ENCODE measurements around the gene EGFL7. TPM values are rescaled to one million over a fixed set of nuclear protein-coding genes. Genes with fewer than 3 reads are reported as not detected.

EGFL7 gene
- total and polyA plus RNA-seq, 2 of the 13 experiments (the other 11 are each of a cell fraction or from before 2014, with no cell fraction given): 0.20 to 5.1 TPM

DNA sequence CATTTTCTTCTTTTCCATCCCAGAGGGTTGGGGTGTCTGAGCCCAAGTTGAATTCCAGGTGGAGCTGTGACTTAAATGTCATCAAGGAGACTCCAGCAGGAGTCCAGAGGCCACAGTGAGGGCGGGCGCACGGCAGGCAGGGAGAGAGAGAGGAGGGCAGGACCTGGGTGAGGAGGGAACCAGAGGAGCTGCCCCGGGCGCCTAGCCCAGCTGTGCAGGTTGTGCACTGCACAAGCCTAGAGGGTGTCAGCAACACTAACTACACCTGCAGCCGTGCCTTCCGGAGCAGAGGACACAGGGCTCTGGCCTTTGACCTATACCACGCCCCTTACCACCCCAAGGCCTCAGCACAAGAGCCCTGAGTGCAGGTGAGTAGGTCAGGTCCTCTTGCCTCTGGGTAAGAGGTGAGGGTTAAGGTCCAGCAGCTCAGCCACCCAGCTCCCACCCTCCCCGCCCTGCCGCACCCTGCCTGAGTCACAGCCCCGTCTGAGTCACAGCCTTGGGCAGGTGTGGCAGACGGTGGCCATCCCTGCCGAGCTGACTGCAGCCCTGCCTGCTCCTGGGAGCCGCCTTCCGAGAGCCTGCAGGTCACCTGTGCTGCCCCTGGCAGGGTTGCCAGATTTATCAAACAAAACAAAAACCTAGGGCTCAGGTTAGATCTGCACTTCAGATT lies 30.9 kb downstream of the EGFL7 start (continued):
- TF ChIP-seq ZNF142 (CRISPR knock-in tag; IDR thresholded peaks at IDR 0.05): no peak
- no peak for TF ChIP-seq NR0B2 (CRISPR knock-in tag; IDR thresholded peaks at IDR 0.05)
- TF ChIP-seq ZFP90 (CRISPR knock-in tag; IDR thresholded peaks at IDR 0.05; ENCODE audit: borderline replicate concordance): no peak
- peak; percentile 81 for TF ChIP-seq ZMAT3 (CRISPR knock-in tag; conservative IDR thresholded peaks at IDR 0.05)
- TF ChIP-seq ZNF782 (CRISPR knock-in tag; IDR thresholded peaks at IDR 0.05; ENCODE audit: borderline replicate concordance): peak; percentile 51; the same call in 1 of the 2 replicates
- peak; percentile 10; the same call in 1 of the 2 replicates for TF ChIP-seq ZNF652 (CRISPR knock-in tag; IDR thresholded peaks at IDR 0.05; ENCODE audit: borderline replicate concordance, low read depth)
- peak; percentile 63 for TF ChIP-seq ATF3 (CRISPR knock-in tag; IDR thresholded peaks at IDR 0.05)
- TF ChIP-seq, protein P1, sequence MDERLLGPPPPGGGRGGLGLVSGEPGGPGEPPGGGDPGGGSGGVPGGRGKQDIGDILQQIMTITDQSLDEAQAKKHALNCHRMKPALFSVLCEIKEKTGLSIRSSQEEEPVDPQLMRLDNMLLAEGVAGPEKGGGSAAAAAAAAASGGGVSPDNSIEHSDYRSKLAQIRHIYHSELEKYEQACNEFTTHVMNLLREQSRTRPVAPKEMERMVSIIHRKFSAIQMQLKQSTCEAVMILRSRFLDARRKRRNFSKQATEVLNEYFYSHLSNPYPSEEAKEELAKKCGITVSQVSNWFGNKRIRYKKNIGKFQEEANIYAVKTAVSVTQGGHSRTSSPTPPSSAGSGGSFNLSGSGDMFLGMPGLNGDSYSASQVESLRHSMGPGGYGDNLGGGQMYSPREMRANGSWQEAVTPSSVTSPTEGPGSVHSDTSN (CRISPR knock-in tag; IDR thresholded peaks at IDR 0.05): no peak
- TF ChIP-seq ZNF234 (CRISPR knock-in tag; conservative IDR thresholded peaks at IDR 0.05): no peak
- TF ChIP-seq, protein P2, sequence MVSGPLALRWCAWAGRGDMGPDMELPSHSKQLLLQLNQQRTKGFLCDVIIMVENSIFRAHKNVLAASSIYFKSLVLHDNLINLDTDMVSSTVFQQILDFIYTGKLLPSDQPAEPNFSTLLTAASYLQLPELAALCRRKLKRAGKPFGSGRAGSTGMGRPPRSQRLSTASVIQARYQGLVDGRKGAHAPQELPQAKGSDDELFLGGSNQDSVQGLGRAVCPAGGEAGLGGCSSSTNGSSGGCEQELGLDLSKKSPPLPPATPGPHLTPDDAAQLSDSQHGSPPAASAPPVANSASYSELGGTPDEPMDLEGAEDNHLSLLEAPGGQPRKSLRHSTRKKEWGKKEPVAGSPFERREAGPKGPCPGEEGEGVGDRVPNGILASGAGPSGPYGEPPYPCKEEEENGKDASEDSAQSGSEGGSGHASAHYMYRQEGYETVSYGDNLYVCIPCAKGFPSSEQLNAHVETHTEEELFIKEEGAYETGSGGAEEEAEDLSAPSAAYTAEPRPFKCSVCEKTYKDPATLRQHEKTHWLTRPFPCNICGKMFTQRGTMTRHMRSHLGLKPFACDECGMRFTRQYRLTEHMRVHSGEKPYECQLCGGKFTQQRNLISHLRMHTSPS (CRISPR knock-in tag; IDR thresholded peaks at IDR 0.05; ENCODE audit: low read depth): peak; percentile 68; the same call in 1 of the 2 replicates
- no peak for TF ChIP-seq ZC3H4 (CRISPR knock-in tag; IDR thresholded peaks at IDR 0.05; ENCODE audit: borderline replicate concordance)
- peak; percentile 86 for TF ChIP-seq ZBTB43 (CRISPR knock-in tag; conservative IDR thresholded peaks at IDR 0.05)
- TF ChIP-seq CHD4 (IDR thresholded peaks at IDR 0.05; ENCODE audit: borderline replicate concordance, low read length): no peak; the same call in 1 of the 2 replicates
- TF ChIP-seq HOXA9 (CRISPR knock-in tag; IDR thresholded peaks at IDR 0.05; ENCODE audit: borderline replicate concordance): no peak
- TF ChIP-seq ZNF816 (CRISPR knock-in tag; IDR thresholded peaks at IDR 0.05; ENCODE audit: borderline replicate concordance): no peak; the same call in 1 of the 2 replicates
- TF ChIP-seq, protein P3, sequence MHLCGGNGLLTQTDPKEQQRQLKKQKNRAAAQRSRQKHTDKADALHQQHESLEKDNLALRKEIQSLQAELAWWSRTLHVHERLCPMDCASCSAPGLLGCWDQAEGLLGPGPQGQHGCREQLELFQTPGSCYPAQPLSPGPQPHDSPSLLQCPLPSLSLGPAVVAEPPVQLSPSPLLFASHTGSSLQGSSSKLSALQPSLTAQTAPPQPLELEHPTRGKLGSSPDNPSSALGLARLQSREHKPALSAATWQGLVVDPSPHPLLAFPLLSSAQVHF (CRISPR knock-in tag; IDR thresholded peaks at IDR 0.05): no peak
- TF ChIP-seq MAFF (IDR thresholded peaks at IDR 0.05; ENCODE audit: low read depth, low read length): no peak

All from HepG2 (cell line).